Activated CD8-positive, alpha-beta memory T cell treated with anti-CD3 and anti-CD28 coated beads, Interleukin-2, amount 50 U/mL, for 48 hours (primary cell): ENCODE results near the gene RASGRP2.

Experiments
- DNase-seq: peaks from one replicate; pipeline ENCODE4 v3.0.0-alpha.2; 2020

RASGRP2 gene

GRCh38 chr11:64755681-64756361, 11.9 kb upstream of the RASGRP2 start:
- no peak for DNase-seq

- no peak for DNase-seq
Measured at GRCh38 chr11:64754919-64755662, 11.1 kb upstream of the RASGRP2 start.

GRCh38 chr11:64754124-64754918, 10.4 kb upstream of the RASGRP2 start:
- DNase-seq: no peak

DNA sequence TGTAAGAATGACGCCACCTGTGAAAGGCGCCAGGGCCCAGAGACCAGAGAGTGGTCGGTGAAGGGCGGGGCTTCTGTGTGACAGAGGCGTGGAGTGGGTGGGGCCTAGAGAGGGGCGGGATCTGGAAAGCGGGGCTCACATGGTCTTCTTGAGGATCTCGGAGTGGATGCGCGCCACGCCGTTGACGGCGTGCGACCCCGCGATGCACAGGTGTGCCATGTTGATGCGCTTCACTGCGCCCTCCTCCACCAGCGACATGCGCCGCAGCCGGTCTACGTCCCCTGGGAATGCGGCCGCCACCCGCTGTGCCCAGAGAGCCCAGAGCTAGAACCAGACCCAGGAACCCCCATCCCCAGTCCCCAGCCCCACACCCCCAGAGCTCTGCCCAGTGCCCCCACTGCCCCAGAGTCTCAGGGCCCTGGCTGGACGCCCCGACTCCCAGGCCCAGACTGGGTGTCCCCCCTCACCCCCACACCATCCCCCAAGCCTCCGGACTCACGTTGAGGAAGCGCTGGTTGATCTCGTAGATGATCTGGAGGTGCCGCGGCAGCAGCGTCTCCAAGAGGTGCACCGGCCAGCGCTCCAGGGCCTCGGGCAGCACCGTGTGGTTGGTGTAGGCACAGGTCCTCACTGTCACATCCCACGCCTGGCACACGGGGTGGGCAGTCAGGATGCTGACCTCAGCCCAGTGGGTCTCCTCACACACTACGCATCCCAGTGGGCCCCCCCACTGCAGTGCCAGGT, 9.6 kb upstream of the RASGRP2 start:
- no peak for DNase-seq

DNA sequence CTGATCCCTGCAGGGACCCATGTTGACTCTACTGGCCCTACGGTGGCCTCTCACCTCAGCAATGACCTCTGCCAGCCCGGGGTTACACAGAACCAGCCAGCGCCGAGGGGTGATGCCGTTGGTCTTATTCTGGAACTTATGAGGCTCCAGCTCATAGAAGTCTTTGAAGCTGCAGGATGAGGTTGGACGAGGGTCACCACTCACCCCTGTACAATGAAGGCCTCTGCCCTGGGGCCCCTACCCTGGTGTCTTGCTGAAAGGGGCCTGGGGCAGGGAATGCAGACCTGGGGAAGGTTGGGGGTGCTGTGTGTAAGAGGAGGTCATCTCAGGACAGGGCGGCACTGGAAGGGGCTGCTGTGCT, 9.1 kb upstream of the RASGRP2 start:
- no peak for DNase-seq

GRCh38 chr11:64752175-64752970, 8.4 kb upstream of the RASGRP2 start:
- no peak for DNase-seq

DNA sequence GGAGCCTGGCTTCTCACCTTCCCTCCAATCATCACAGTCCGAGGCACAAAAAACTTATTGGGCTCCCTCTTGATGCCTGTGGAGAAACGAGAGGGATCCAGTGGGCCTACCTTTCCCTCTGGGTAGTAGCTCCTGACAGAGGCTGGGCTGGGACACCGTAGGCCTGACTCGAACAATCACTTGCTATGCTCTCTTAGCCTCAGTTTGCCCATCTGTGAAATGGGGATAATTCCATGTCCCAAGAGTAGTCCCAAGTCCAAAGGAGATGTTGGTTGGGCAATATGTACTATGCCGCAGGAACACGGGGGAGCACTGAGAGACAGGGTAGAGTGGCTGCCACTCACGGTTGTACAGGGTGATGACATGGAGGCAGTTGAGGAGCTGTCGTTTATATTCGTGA, 7.6 kb upstream of the RASGRP2 start:
- DNase-seq: no peak

DNA sequence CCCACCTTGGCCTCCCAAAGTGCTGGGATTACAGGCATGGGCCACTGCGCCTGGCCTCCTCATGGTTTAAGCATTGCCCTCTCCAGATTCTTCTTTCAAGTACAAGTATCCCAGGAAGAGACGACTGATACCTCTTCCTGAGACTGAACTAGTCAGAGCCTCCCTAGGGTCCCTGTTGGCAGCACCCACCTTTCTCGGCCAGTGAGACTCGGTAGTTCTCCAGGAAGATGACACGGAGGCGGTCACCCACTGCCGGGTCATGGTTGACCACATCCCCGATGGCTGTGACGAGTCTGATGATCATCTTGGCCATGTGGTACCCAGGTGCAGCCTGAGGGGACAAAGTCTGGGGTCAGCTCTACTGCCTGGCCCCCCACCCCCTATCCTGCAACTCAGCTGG, 7.2 kb upstream of the RASGRP2 start:
- no peak for DNase-seq

GRCh38 chr11:64750361-64751054, 6.6 kb upstream of the RASGRP2 start:
- DNase-seq: no peak

GRCh38 chr11:64747961-64748665, 4.2 kb upstream of the RASGRP2 start:
- no peak for DNase-seq

GRCh38 chr11:64746486-64746885, 2.5 kb upstream of the RASGRP2 start:
- no peak for DNase-seq

DNA sequence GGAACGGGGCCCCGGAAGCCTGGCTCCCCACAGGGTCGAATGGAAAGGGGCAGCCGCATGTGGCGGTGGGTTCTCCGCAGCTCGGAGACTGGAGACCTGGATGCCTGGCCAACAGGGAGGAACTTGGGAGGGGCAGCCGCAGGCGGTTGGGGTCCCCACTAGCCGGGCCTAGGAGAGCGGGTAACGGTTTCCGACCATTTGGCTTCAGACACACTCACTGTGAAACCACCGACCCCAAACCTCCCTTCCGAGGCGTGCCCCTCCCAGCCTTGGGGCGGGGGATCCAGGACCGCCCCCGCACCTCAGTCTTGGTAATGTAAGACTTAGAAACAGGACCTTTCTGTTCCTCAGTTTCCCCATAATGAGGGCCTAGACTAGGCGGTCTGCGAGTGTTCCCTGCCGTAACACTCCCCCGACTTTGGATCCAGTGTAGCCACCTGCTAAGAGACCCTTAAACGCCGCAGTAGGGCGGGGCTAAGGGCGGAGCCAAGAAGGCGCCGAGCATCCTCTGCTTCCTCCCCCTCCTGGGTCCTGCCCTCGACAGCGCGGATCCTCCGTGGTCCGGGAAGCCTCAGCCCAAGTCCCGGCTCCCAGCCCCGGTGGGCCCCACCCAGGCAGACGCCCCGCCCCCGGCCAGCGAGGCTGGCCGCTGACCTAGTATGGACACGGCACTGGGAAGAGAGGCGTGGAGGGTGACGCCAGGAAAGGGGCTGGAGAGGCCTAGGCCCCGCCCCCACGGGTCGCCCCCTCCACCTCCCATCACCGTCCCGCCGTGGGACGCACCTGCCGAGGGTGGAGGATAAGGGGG, 1.8 kb upstream of the RASGRP2 start:
- peak; percentile 83 for DNase-seq

- peak; percentile 79 for DNase-seq
Measured at GRCh38 chr11:64745189-64745520, 1.2 kb upstream of the RASGRP2 start.

GRCh38 chr11:64744544-64745188, 724 bp upstream of the RASGRP2 start:
- DNase-seq: no peak

- DNase-seq: peak; percentile 96
Measured at GRCh38 chr11:64742889-64743590, 902 bp downstream of the RASGRP2 start.

DNA sequence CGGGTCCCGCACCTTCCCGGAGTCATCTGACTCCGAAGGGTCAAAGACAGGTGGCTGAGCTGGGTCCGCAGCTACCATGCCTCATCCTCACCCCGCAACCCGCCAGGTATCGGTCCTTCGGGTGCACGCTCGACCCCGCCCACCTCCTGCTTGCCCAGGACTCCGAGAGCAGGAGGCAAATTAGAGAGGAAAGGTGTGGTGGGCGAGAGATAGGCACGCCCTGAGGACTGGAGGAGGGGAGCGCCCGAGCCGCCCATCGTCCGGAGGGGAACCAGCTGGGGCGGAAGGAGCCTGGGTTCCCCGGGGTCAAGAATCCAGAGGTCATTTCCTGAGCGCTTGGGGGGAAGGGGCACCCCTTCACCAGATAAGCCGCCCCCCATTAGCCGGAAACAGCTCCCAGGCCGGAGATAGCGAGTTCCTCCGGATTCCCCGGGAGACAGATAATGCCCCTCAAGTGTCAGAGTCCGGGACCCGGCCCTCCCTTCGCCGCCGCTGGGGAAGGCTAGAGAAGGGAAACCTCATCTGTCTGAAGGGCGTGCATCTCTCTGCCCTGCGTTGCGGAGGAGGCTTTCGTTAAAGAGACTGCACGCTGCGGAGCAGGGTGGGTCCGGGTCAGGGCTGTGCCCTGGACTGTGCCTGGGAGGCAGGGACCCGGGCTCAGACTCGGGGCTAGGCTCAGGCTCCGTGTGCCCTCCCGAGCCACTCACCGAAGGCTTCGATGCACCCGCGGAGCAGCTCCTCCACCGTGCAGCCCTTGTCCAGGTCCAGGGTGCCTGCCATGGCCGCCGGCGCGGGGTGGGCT, 1.7 kb downstream of the RASGRP2 start:
- no peak for DNase-seq

DNA sequence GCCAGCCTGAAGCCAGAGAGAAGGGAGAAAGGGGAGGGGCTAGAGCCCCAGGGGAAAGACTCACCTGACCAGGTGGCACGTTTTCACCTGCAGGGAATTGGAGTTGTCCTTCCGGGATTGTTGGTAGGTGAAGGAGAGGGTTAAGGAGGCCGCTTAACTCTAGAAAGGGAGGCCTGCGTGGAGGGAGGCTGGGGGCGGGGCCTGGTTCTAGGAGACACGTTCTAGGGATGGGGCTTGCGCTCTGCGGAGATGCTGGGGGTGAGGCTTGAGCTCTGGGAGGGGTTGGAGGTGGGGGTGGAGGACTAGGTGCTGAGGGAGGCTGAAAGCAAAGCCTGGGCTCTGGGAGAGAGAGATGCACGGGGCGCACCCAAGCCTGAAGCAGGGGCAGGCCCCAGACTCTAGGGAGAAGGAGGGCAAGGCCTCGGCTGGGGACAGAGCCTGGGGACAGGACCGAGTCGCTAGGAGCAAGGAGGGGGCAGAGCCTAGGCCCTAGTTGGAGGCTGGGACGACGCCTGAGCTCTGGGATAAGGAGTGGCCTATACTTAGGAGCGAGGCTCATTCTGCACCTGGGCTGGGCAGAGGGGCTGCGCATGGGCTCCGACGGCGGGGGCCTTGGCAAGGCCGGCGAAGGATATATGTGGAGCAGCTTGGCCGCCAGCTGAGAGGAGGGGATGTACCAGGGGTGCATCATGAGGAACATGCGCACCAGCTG, 2.4 kb downstream of the RASGRP2 start:
- no peak for DNase-seq
